Activated T-helper 9 cell treated with anti-CD3 and anti-CD28 coated beads, Interleukin-2, amount 50 U/mL, for 16 hours (primary cell): ENCODE results near the gene CD2.
"Not testable (repeated sequence)": the region's sequence is repeated elsewhere in the genome, so short reads cannot be mapped to it uniquely, and the experiment has no call there.

Source experiments
- DNase-seq: peaks from one replicate; pipeline ENCODE4 v3.0.0-alpha.2; 2020; ENCODE audit warnings: low read depth

The CD2 gene

GRCh38 chr1:116732726-116733125 is 21.5 kb upstream of the CD2 start:
- no peak for DNase-seq

GRCh38 chr1:116733476-116734365 is 20.5 kb upstream of the CD2 start:
- no peak for DNase-seq

- DNase-seq, result no peak
Observed at GRCh38 chr1:116735246-116735645, 19.0 kb upstream of the CD2 start.

GRCh38 chr1:116737020-116737854 is 17.0 kb upstream of the CD2 start:
- DNase-seq, result peak; percentile 65

- DNase-seq, result peak; percentile 48
Observed at GRCh38 chr1:116737855-116738321, 16.3 kb upstream of the CD2 start.

GRCh38 chr1:116738673-116739370 is 15.4 kb upstream of the CD2 start:
- DNase-seq, result peak; percentile 62

GRCh38 chr1:116739371-116740012 is 14.7 kb upstream of the CD2 start:
- no peak for DNase-seq

GRCh38 chr1:116740296-116740695 is 13.9 kb upstream of the CD2 start:
- DNase-seq, result no peak

GRCh38 chr1:116740746-116741145 is 13.5 kb upstream of the CD2 start:
- DNase-seq, result no peak

GRCh38 chr1:116741836-116742565 is 12.2 kb upstream of the CD2 start:
- no peak for DNase-seq

GRCh38 chr1:116743535-116743934 is 10.7 kb upstream of the CD2 start:
- DNase-seq, result no peak

- DNase-seq, result no peak
Observed at GRCh38 chr1:116748272-116748671, 6.0 kb upstream of the CD2 start.

GRCh38 chr1:116751146-116751545 is 3.1 kb upstream of the CD2 start:
- no peak for DNase-seq

- DNase-seq, result no peak
Observed at GRCh38 chr1:116751621-116752020, 2.6 kb upstream of the CD2 start.

GRCh38 chr1:116753312-116753711 is 918 bp upstream of the CD2 start:
- no peak for DNase-seq

GRCh38 chr1:116755066-116755465 is 836 bp downstream of the CD2 start:
- DNase-seq, result no peak

GRCh38 chr1:116755681-116756080 is 1.5 kb downstream of the CD2 start:
- no peak for DNase-seq

- not testable (repeated sequence) for DNase-seq
Observed at GRCh38 chr1:116756092-116756491, 1.9 kb downstream of the CD2 start.

GRCh38 chr1:116758456-116758815 is 4.2 kb downstream of the CD2 start:
- DNase-seq, result not testable (repeated sequence)

GRCh38 chr1:116759636-116760035 is 5.4 kb downstream of the CD2 start:
- no peak for DNase-seq

GRCh38 chr1:116760487-116760886 is 6.3 kb downstream of the CD2 start:
- no peak for DNase-seq
